Loucy (cell line): ENCODE measurements around the gene KLF16.

Source experiments
- H2AFZ ChIP-seq: fragments of 200-600 bp; sonication (generic); 2 replicates; pipeline ENCODE4 v1.6.0; 2016; ENCODE audit warnings: antibody characterized with exemption, mild to moderate bottlenecking, low read length, moderate library complexity
- H3F3A ChIP-seq: fragments of 200-600 bp; 2 replicates; pipeline ENCODE4 v1.6.0; 2016; ENCODE audit warnings: antibody characterized with exemption, low read depth, mild to moderate bottlenecking
- H3K27me3 ChIP-seq: fragments of 200-600 bp; sonication (generic); 2 replicates; pipeline ENCODE4 v1.6.1; 2014; ENCODE audit warnings: low read length, mild to moderate bottlenecking; ENCODE audit not compliant: insufficient read depth, poor library complexity, severe bottlenecking
- H3K36me3 ChIP-seq: fragments of 200-600 bp; sonication (generic); 2 replicates; pipeline ENCODE4 v1.6.1; 2016; ENCODE audit warnings: low read length; ENCODE audit not compliant: insufficient read depth
- H3K4me1 ChIP-seq: fragments of 200-600 bp; sonication (generic); 2 replicates; pipeline ENCODE4 v1.5.1; 2014; ENCODE audit warnings: low read length, mild to moderate bottlenecking; ENCODE audit not compliant: insufficient read depth, poor library complexity, severe bottlenecking
- H3K4me2 ChIP-seq: fragments of 200-600 bp; sonication (generic); 2 replicates; pipeline ENCODE4 v1.6.0; 2014; ENCODE audit warnings: antibody characterized with exemption, low read length, low read depth, mild to moderate bottlenecking; ENCODE audit not compliant: poor library complexity, severe bottlenecking
- H3K4me3 ChIP-seq: fragments of 200-600 bp; sonication (generic); 2 replicates; pipeline ENCODE4 v1.5.1; 2014; ENCODE audit warnings: low read length, mild to moderate bottlenecking, mixed read lengths; ENCODE audit not compliant: poor library complexity, severe bottlenecking
- H3K79me2 ChIP-seq: fragments of 200-600 bp; sonication (generic); 2 replicates; pipeline ENCODE4 v1.6.1; 2014; ENCODE audit warnings: low read length; ENCODE audit not compliant: insufficient read depth
- H3K9ac ChIP-seq: fragments of 200-600 bp; sonication (generic); 2 replicates; pipeline ENCODE4 v1.6.0; 2014; ENCODE audit warnings: mild to moderate bottlenecking, low read depth, low read length, moderate library complexity; ENCODE audit not compliant: poor library complexity, severe bottlenecking
- H3K9me2 ChIP-seq: fragments of 200-600 bp; sonication (generic); replicated peaks from 2 replicates; pipeline ENCODE4 v1.6.1; 2016; ENCODE audit warnings: low read depth, low read length, mixed read lengths
- H3K9me3 ChIP-seq: fragments of 200-600 bp; sonication (generic); 2 replicates; pipeline ENCODE4 v1.6.1; 2014; ENCODE audit warnings: mild to moderate bottlenecking, antibody characterized with exemption, low read length, low read depth; ENCODE audit not compliant: insufficient read depth
- H4K20me1 ChIP-seq: fragments of 200-600 bp; sonication (generic); 2 replicates; pipeline ENCODE4 v1.6.0; 2014; ENCODE audit warnings: antibody characterized with exemption, low read length, mild to moderate bottlenecking; ENCODE audit not compliant: insufficient read depth, poor library complexity, severe bottlenecking
- EZH2phosphoT487 ChIP-seq: fragments of 200-600 bp; IDR thresholded peaks from 2 replicates; pipeline ENCODE4 v1.6.1; 2018; ENCODE audit warnings: antibody characterized with exemption, mild to moderate bottlenecking, moderate library complexity, borderline replicate concordance
- TF ChIP-seq, protein P1 (sequence below): fragments of 200-600 bp; sonication (generic); conservative IDR thresholded peaks from 2 replicates; pipeline ENCODE4 v1.5.1; 2014; ENCODE audit warnings: mild to moderate bottlenecking, antibody characterized with exemption, low read length

KLF16 gene

GRCh38 chr19:1871140-1871597, 7.8 kb upstream of the KLF16 start:
- Histone ChIP-seq H2AFZ (no peak overlapping the region), H3K27me3 (no peaks in the 10 kb centered on the region), H3K9ac (no peak overlapping the region), H3K4me2 (no peak overlapping the region), H4K20me1 (peaks cover 31% of the 10 kb centered on the region), H3K9me3 (no peaks in the 10 kb centered on the region), H3K4me3 (no peak overlapping the region), H3K4me1 (peaks cover 18% of the 10 kb centered on the region), H3K79me2 (peaks cover 56% of the 10 kb centered on the region), H3K9me2 (no peaks in the 10 kb centered on the region), H3K36me3 (no peaks in the 10 kb centered on the region), H3F3A (no peaks in the 10 kb centered on the region)
- TF ChIP-seq, protein P1, sequence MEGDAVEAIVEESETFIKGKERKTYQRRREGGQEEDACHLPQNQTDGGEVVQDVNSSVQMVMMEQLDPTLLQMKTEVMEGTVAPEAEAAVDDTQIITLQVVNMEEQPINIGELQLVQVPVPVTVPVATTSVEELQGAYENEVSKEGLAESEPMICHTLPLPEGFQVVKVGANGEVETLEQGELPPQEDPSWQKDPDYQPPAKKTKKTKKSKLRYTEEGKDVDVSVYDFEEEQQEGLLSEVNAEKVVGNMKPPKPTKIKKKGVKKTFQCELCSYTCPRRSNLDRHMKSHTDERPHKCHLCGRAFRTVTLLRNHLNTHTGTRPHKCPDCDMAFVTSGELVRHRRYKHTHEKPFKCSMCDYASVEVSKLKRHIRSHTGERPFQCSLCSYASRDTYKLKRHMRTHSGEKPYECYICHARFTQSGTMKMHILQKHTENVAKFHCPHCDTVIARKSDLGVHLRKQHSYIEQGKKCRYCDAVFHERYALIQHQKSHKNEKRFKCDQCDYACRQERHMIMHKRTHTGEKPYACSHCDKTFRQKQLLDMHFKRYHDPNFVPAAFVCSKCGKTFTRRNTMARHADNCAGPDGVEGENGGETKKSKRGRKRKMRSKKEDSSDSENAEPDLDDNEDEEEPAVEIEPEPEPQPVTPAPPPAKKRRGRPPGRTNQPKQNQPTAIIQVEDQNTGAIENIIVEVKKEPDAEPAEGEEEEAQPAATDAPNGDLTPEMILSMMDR: no peak
- TF ChIP-seq EZH2phosphoT487: no peak

- no peak for TF ChIP-seq EZH2phosphoT487
- TF ChIP-seq, protein P1: no peak
- H3K79me2 ChIP-seq: peaks cover 47% of the 10 kb centered on the region
- no peaks in the 10 kb centered on the region for H3K36me3 ChIP-seq
- no peak overlapping the region for H3K9ac ChIP-seq
- H3K4me1 ChIP-seq: peaks cover 8% of the 10 kb centered on the region
- H3K4me3 ChIP-seq: no peak overlapping the region
- no peaks in the 10 kb centered on the region for H3K9me2 ChIP-seq
- no peaks in the 10 kb centered on the region for H3K27me3 ChIP-seq
- H4K20me1 ChIP-seq: peaks cover 14% of the 10 kb centered on the region
- H3K9me3 ChIP-seq: no peaks in the 10 kb centered on the region
- no peaks in the 10 kb centered on the region for H3F3A ChIP-seq
- H3K4me2 ChIP-seq: no peak overlapping the region
- no peak overlapping the region for H2AFZ ChIP-seq
These were observed 5.6 kb upstream of the KLF16 start for GRCh38 chr19:1868971-1869370.

DNA sequence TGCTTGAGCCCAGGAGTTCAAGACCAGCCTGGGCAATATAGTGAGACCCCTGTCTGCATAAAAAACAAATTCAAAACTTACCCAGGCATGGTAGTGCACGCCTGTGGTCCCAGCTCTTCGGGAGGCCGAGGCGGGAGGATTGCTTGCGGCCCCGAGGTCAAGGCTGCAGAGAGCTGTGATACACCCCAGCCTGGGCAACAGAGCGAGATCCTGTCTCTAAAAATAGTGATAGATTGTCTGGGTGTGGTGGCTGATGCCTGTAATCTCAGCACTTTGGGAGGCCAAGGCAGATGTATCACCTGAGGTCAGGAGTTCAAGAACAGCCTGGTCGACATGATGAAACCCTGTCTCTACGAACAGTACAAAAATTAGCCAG, 4.0 kb upstream of the KLF16 start:
- Histone ChIP-seq H3K79me2 (peaks cover 33% of the 10 kb centered on the region), H3F3A (no peaks in the 10 kb centered on the region), H3K36me3 (no peaks in the 10 kb centered on the region), H4K20me1 (peaks cover 3% of the 10 kb centered on the region), H2AFZ (no peak overlapping the region), H3K4me1 (no peaks in the 10 kb centered on the region), H3K9me2 (no peaks in the 10 kb centered on the region), H3K4me2 (no peak overlapping the region), H3K9ac (no peak overlapping the region), H3K27me3 (no peaks in the 10 kb centered on the region), H3K4me3 (no peak overlapping the region), H3K9me3 (no peaks in the 10 kb centered on the region)
- TF ChIP-seq EZH2phosphoT487: no peak
- TF ChIP-seq, protein P1: no peak
